NCI-H1092 (cell line): ENCODE measurements around the gene RPL29.

Experiments used
- DNase-seq: peaks from one replicate; lab custom pipeline; 2025; lab: John Stamatoyannopoulos, UW

Gene RPL29

GRCh38 chr3:51945926-51946705 is 49.6 kb downstream of the RPL29 start:
- DNase-seq, result no peak

GRCh38 chr3:51945031-51945840 is 50.5 kb downstream of the RPL29 start:
- DNase-seq, result no peak

- DNase-seq, result no peak
Measured at GRCh38 chr3:51944451-51945021, 51.2 kb downstream of the RPL29 start.
